SU-DHL-6 (cell line): ENCODE data around the gene SIRPD.

Source experiments
- CTCF ChIP-seq: fragments of 200-600 bp; sonication (generic); IDR thresholded peaks from one replicate; pipeline ENCODE4 v1.5.1; 2017; ENCODE audit warnings: antibody characterized with exemption, mild to moderate bottlenecking, low read length, moderate library complexity; ENCODE audit not compliant: insufficient read depth, poor library complexity, severe bottlenecking
- EZH2phosphoT487 ChIP-seq: fragments of 200-600 bp; sonication (generic), shearing (Covaris generic); conservative IDR thresholded peaks from 2 replicates; pipeline ENCODE4 v1.6.1; 2018; ENCODE audit warnings: mild to moderate bottlenecking, antibody characterized with exemption, low read length, moderate library complexity, mixed read lengths

- TF ChIP-seq EZH2phosphoT487 (no peak), CTCF (no peak)
Measured at GRCh38 chr20:1534526-1534925, 23.0 kb downstream of the SIRPD start.
